ENCODE results near the gene NHEJ1. TPM values are rescaled to one million over a fixed set of nuclear protein-coding genes. Genes with fewer than 3 reads are reported as not detected.
A peak's percentile ranks its signal among the peaks of the same experiment; 100 is the strongest.

The NHEJ1 gene
- total RNA-seq, 1 experiment from 2014 or later: 20.9 TPM

- Histone ChIP-seq H3K27me3 (peaks cover 40% of the 10 kb centered on the region), H3K9me3 (no peaks in the 10 kb centered on the region), H3K4me3 (no peak overlapping the region), H3K36me3 (no peaks in the 10 kb centered on the region)
- no peak for DNase-seq
Measured at GRCh38 chr2:219038600-219038999, 122.0 kb downstream of the NHEJ1 start.

GRCh38 chr2:219037783-219038499 is 122.7 kb downstream of the NHEJ1 start:
- H3K4me3 ChIP-seq: no peak overlapping the region
- H3K27me3 ChIP-seq: peaks cover 39% of the 10 kb centered on the region
- H3K36me3 ChIP-seq: no peaks in the 10 kb centered on the region
- no peak for DNase-seq
- no peaks in the 10 kb centered on the region for H3K9me3 ChIP-seq

GRCh38 chr2:219035942-219036341 is 124.7 kb downstream of the NHEJ1 start:
- no peaks in the 10 kb centered on the region for H3K36me3 ChIP-seq
- peaks cover 24% of the 10 kb centered on the region for H3K27me3 ChIP-seq
- no peaks in the 10 kb centered on the region for H3K9me3 ChIP-seq
- no peak overlapping the region for H3K4me3 ChIP-seq
- DNase-seq: no peak

- no peaks in the 10 kb centered on the region for H3K36me3 ChIP-seq
- no peaks in the 10 kb centered on the region for H3K9me3 ChIP-seq
- H3K4me3 ChIP-seq: no peak overlapping the region
- no peak for DNase-seq
- H3K27me3 ChIP-seq: peaks cover 15% of the 10 kb centered on the region
Measured at GRCh38 chr2:219034823-219035222, 125.8 kb downstream of the NHEJ1 start.

GRCh38 chr2:219032051-219032745 is 128.4 kb downstream of the NHEJ1 start:
- Histone ChIP-seq H3K9me3 (no peaks in the 10 kb centered on the region), H3K4me3 (no peak overlapping the region), H3K27me3 (peaks cover 15% of the 10 kb centered on the region), H3K36me3 (no peaks in the 10 kb centered on the region)
- no peak for DNase-seq

- Histone ChIP-seq H3K36me3 (no peaks in the 10 kb centered on the region), H3K9me3 (no peaks in the 10 kb centered on the region), H3K4me3 (no peak overlapping the region), H3K27me3 (peaks cover 15% of the 10 kb centered on the region)
- DNase-seq: no peak
Measured at GRCh38 chr2:219031005-219031738, 129.4 kb downstream of the NHEJ1 start.

GRCh38 chr2:219030177-219030940 is 130.3 kb downstream of the NHEJ1 start:
- DNase-seq: no peak
- no peaks in the 10 kb centered on the region for H3K9me3 ChIP-seq
- H3K36me3 ChIP-seq: no peaks in the 10 kb centered on the region
- H3K4me3 ChIP-seq: no peak overlapping the region
- peaks cover 15% of the 10 kb centered on the region for H3K27me3 ChIP-seq

- DNase-seq: peak; percentile 64
- H3K9me3 ChIP-seq: no peaks in the 10 kb centered on the region
- H3K4me3 ChIP-seq: no peak overlapping the region
- H3K36me3 ChIP-seq: no peaks in the 10 kb centered on the region
- peaks cover 13% of the 10 kb centered on the region for H3K27me3 ChIP-seq
Measured at GRCh38 chr2:219029829-219030165, 130.8 kb downstream of the NHEJ1 start.

- no peaks in the 10 kb centered on the region for H3K9me3 ChIP-seq
- no peak for DNase-seq
- no peak overlapping the region for H3K4me3 ChIP-seq
- H3K36me3 ChIP-seq: no peaks in the 10 kb centered on the region
- H3K27me3 ChIP-seq: peaks cover 8% of the 10 kb centered on the region
Measured at GRCh38 chr2:219028996-219029828, 131.4 kb downstream of the NHEJ1 start.

GRCh38 chr2:219028141-219028540 is 132.5 kb downstream of the NHEJ1 start:
- no peak for DNase-seq
- H3K27me3 ChIP-seq: no peaks in the 10 kb centered on the region

GRCh38 chr2:219027511-219028055 is 133.0 kb downstream of the NHEJ1 start:
- no peaks in the 10 kb centered on the region for H3K27me3 ChIP-seq

More at GRCh38 chr2:219028141-219028540, 132.5 kb downstream of the NHEJ1 start:
- Histone ChIP-seq H3K4me3 (no peak overlapping the region), H3K36me3 (no peaks in the 10 kb centered on the region), H3K9me3 (no peaks in the 10 kb centered on the region)

GRCh38 chr2:219026946-219027345 is 133.7 kb downstream of the NHEJ1 start:
- H3K4me3 ChIP-seq: no peak overlapping the region
- no peak for DNase-seq
- H3K36me3 ChIP-seq: no peaks in the 10 kb centered on the region
- H3K27me3 ChIP-seq: no peaks in the 10 kb centered on the region
- no peaks in the 10 kb centered on the region for H3K9me3 ChIP-seq

More at GRCh38 chr2:219027511-219028055, 133.0 kb downstream of the NHEJ1 start:
- no peak for DNase-seq
- no peaks in the 10 kb centered on the region for H3K36me3 ChIP-seq
- no peak overlapping the region for H3K4me3 ChIP-seq
- H3K9me3 ChIP-seq: no peaks in the 10 kb centered on the region

- Histone ChIP-seq H3K36me3 (no peaks in the 10 kb centered on the region), H3K9me3 (no peaks in the 10 kb centered on the region), H3K4me3 (no peak overlapping the region), H3K27me3 (no peaks in the 10 kb centered on the region)
- DNase-seq: no peak
Measured at GRCh38 chr2:219025637-219026585, 134.7 kb downstream of the NHEJ1 start.
